ENCODE results near the gene MILR1. TPM values are rescaled to one million over a fixed set of nuclear protein-coding genes. Genes with fewer than 3 reads are reported as not detected.
"Not testable (repeated sequence)": the region's sequence is repeated elsewhere in the genome, so short reads cannot be mapped to it uniquely, and the experiment has no call there.

The MILR1 gene, protein sequence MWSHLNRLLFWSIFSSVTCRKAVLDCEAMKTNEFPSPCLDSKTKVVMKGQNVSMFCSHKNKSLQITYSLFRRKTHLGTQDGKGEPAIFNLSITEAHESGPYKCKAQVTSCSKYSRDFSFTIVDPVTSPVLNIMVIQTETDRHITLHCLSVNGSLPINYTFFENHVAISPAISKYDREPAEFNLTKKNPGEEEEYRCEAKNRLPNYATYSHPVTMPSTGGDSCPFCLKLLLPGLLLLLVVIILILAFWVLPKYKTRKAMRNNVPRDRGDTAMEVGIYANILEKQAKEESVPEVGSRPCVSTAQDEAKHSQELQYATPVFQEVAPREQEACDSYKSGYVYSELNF
- polyA plus RNA-seq (ENCODE audit: insufficient read depth in 1 of 5, insufficient read length in 5 of 5, low replicate concordance in 1 of 5), result 1 to 10 TPM; 2.5 to 5.2 (median 3.2) TPM
- long read RNA-seq, donor 1, result 0 reads
- long read RNA-seq, donor 2, result 0 reads
- long read RNA-seq, donor 3, partial matches to known transcripts, result 0 of 1 reads
- long read RNA-seq, donor 3, other reads (novel, unspliced or antisense), result 0 of 1 reads
- long read RNA-seq, donor 4, result 0 reads
- long read RNA-seq, donor 5, partial matches to known transcripts, result 0 of 1 reads
- long read RNA-seq, donor 5, other reads (novel, unspliced or antisense), result 0 of 1 reads
- long read RNA-seq, donor 6, partial matches to known transcripts, result 0 of 1 reads
- long read RNA-seq, donor 6, other reads (novel, unspliced or antisense), result 0 of 1 reads
- long read RNA-seq, donor 7, result 0 reads
- long read RNA-seq, donor 8, result 0 reads

DNA sequence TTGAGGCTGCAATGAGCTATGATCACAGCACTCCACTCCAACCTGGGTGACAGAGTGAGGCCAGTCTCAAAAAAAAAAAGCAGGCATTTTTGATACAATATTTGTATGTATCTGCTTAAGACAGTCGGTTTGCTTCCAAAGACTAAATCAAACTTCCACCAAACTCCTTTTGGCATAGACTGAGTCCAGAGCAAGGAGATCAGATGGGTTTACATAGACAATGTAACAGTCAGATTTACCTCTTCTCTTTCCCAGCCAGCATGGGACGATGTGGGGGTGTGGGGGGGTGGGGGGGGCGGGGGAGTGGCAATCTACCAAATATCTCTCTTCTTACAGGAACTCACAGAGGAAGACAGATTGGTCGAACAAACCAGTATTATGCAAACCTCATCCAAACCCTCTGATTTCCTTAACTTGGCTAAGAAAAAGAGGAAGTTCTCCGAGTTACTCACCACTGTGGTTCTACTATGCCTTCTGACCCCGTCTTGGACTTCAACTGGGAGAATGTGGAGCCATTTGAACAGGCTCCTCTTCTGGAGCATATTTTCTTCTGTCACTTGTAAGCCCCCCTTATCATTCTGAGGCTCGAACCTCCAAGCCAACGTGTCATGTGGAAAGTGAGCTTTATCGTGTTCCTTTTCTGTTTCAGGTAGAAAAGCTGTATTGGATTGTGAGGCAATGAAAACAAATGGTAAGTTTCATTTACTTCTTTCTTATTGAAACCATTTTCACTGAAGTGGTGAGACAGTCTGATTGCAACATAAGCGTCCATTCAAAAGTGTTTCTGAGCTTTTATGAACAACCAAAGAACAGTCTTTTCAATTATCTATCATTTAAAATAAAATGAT lies at the start of gene MILR1:
Gene MILR1, plus strand, starts transcription at position 451 of the 848 bp plus-strand sequence. Its CDS starts 54 bp downstream, at position 505.
- DNase-seq, result peak in 1 of 2 donors; percentile 8

DNA sequence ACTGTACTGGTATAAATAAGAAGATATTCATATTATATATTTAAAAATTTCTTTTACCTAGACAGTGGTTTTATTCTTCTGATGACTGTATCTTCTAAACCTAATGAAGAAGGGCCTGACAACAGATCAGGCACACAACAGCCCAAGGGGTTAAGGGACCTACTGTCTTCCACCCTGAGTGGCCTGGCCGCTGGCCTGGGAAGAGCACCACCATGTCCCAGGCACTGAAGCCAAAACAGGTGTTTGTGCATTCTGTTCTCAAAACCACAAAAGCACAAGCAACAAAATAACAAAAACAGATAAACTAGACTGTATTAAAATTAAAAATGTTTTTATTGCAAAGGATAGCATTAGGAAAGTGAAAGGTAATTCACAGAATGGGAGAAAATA lies 49.2 kb upstream of the MILR1 start:
- no peak for DNase-seq

DNA sequence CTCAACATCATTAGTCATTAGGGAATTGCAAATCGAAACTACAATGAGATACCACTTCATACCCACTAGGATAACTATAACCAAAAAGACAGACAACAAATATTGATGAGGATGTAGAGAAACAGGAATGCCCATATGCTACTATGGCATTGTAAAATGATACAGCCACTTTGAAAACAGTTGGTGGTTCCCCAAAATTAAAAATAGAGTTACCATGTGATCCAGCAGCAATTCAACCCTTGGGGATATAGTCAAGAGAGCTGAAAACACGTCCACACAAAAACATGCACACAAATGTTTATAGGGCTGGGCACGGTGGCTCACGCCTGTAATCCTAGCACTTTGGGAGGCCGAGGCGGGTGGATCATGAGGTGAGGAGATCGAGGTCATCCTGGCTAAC lies 48.3 kb upstream of the MILR1 start:
- DNase-seq, result no peak

- DNase-seq, result no peak
Measured at GRCh38 chr17:64401244-64401860, 47.6 kb upstream of the MILR1 start.

DNA sequence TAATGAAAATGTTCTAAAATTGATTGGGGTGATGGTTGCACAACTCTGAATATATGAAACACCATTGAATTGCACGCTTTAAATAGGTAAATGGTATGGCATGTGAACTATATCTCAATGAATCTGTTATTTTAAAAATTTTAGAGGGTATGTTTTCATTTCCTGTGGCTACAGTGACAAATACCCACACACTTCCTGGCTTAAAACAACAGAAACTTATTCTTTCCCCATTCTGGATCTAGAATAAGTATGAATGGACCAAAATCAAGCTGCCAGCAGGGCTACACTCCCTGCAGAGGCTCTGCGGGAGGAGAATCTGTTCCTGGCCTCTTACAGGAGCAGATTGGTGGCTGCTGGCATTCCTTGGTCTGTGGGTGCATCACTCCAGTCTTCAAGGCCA lies 47.0 kb upstream of the MILR1 start:
- no peak for DNase-seq

GRCh38 chr17:64402469-64402868 lies 46.4 kb upstream of the MILR1 start:
- no peak for DNase-seq

DNA sequence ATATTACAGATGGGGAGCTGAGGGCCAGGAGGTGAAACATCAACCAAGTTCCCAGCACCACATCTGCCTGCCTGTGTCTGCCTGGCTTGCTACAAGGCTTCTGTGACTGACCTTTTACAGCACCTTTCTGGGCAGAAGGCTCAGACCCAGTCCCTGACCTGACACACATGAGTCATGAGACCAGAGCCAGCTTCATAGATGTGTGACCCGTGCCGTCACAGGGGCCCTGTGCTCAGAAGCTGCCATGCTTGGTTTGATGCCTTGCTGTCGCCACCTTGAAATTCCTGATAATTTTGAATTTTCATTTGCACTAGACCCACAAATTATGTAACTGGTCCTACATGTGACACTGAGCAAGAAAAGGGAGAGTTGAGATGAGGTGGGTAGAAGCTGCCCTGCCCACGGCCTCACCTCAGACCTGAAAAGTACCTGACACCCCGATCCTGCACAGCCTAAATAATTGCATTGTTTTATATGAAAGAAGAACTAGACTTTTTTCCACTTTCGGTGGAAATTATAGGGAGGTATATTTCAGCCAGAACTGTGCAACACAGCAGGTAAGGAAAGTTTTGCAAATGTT lies 44.9 kb upstream of the MILR1 start:
- DNase-seq, result no peak

DNA sequence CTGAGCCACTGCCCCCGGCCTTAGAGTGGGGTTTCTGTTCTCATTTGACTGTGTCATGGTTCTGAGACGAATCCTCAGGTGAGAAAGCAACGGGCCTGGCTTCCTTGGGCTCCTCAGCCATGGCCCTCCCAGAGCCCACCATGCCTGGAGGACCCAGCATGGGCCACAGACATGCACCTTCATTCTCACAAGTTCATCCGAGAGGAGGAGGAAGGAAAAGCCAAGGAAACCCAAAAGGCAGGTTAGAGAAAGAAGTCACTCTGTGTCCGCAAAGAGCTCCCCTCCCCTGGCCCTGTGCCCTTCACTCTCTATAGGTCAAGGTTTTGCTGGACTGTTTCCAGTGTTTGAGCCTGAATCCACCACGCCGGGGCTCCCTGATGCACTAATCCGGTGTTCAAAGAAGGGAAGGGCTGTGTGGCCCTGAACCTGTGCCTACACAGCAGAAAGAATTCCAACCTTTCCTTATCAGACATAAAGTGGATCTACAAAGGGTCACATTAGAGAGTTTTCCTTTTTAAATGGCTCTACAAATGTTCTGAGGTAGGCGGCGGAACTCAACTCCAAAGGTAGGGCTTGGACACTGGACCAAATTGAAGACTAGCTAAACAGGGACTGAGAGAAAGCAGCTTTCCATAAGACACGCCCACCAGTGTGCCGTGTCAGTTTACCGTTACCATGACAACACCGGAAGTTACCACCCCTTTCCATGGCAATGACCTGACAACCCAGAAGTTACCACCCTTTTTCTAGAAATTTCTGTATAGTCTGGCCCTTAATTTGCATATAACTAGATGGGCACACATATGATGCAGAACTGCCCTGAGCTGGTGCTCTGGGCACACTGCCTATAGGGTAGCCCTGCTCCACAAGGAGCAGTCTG lies 42.4 kb upstream of the MILR1 start:
- no peak for DNase-seq

- no peak for DNase-seq
Measured at GRCh38 chr17:64410750-64411490, 38.0 kb upstream of the MILR1 start.

GRCh38 chr17:64411999-64412771 lies 36.7 kb upstream of the MILR1 start:
- peak; percentile 29 to 32 for DNase-seq

DNA sequence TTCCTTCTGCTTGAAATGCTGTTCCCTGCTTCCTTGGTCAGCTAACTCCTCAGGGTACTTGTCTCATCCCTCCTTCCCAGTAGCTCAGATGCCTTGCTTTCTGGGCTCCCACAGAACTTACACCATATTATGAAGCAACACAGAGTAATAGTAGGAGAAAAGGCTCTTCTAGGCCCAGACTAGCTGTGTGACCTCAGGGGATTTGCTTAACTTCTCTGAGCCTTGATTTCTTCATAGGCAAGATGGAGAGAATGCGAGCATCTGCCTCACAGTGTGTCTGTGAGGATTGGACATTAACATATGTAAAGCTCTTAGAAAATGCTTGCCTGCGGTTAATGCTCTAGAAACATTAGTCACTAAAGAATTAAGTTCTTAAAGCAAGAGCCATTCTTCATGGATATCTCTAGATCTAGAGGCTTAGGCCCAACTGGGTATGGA lies 36.0 kb upstream of the MILR1 start:
- DNase-seq, result no peak

- no peak for DNase-seq
Measured at GRCh38 chr17:64413513-64413912, 35.4 kb upstream of the MILR1 start.

- DNase-seq, result peak; percentile 32 to 41
Measured at GRCh38 chr17:64418506-64419339, 30.2 kb upstream of the MILR1 start.

- peak; percentile 43 to 55 for DNase-seq
Measured at GRCh38 chr17:64420143-64420670, 28.7 kb upstream of the MILR1 start.

DNA sequence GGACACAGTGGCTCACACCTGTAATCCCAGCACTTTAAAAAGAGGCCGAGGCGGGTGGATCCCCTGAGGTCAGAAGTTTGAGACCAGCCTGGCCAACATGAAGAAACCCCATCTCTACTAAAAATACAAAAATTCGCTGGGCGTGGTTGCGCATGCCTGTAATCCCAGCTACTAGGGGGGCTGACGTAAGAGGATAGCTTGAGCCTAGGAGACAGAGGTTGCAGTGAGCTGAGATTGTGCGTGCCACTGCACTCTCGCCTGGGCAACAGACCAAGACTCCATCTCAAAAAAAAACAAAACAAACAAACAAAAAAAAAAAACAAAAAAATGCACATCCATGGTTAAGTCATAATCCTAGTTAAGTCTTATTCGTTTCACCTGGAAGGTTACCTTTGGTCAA lies 26.8 kb upstream of the MILR1 start:
- not testable (repeated sequence) for DNase-seq

GRCh38 chr17:64423881-64424280 lies 25.0 kb upstream of the MILR1 start:
- DNase-seq, result no peak

GRCh38 chr17:64424324-64424849 lies 24.5 kb upstream of the MILR1 start:
- DNase-seq, result no peak
